GM12874 (cell line): Measurements from ENCODE around the gene CD300LG.

Source experiments
- TF ChIP-seq, protein P1 (sequence below): IDR thresholded peaks from 2 replicates; pipeline ENCODE4 v1.5.1; 2011; ENCODE audit warnings: low read depth, mild to moderate bottlenecking, control low read depth, low read length, moderate library complexity; ENCODE audit not compliant: insufficient read depth

Gene CD300LG

DNA sequence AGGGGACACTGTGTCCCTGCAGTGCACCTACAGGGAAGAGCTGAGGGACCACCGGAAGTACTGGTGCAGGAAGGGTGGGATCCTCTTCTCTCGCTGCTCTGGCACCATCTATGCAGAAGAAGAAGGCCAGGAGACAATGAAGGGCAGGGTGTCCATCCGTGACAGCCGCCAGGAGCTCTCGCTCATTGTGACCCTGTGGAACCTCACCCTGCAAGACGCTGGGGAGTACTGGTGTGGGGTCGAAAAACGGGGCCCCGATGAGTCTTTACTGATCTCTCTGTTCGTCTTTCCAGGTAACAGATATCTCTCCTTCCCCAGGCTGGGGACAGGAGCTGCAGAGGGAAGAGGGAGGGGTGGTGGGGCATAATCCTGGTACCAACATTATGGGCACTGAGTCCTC lies 1.6 kb downstream of the CD300LG start:
- TF ChIP-seq, protein P1, sequence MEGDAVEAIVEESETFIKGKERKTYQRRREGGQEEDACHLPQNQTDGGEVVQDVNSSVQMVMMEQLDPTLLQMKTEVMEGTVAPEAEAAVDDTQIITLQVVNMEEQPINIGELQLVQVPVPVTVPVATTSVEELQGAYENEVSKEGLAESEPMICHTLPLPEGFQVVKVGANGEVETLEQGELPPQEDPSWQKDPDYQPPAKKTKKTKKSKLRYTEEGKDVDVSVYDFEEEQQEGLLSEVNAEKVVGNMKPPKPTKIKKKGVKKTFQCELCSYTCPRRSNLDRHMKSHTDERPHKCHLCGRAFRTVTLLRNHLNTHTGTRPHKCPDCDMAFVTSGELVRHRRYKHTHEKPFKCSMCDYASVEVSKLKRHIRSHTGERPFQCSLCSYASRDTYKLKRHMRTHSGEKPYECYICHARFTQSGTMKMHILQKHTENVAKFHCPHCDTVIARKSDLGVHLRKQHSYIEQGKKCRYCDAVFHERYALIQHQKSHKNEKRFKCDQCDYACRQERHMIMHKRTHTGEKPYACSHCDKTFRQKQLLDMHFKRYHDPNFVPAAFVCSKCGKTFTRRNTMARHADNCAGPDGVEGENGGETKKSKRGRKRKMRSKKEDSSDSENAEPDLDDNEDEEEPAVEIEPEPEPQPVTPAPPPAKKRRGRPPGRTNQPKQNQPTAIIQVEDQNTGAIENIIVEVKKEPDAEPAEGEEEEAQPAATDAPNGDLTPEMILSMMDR = no peak

DNA sequence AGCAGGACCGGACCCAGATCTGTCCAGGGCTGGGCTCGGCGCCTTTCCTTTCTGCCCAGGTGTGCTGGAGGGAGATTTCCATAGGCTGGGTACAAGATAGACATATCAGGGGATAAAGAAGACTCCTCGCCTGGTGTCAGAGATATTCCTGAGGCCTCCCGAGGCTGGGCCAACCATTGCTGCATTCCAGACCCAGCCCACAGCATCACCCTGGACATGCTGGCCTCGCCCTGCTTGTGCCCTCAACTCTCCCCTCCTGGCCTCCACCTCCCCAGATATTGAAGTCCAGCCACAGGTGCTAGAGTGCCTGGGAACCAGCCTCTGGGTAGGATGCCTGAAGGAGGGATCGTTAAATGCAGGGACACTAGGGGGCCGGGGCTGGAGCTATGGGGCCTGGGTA lies 2.1 kb downstream of the CD300LG start:
- TF ChIP-seq, protein P1 = no peak

DNA sequence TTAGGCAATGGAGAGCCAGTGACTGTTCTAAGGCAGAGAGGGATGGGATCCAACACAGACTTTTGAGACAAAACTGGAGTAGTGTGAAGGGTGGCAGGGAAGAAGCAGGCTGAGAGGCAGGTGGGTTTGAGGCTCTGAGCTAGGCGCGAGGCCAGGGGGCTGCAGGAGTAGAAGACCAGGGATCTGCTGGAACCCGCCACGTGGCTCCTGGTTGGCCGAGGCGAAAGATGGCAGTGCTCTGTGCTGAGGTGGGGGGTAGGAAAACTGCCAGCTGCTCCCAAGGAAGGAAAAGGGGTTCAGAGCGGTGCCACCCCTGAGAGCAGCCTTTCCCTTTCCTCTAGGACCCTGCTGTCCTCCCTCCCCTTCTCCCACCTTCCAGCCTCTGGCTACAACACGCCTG lies 5.6 kb downstream of the CD300LG start:
- TF ChIP-seq, protein P1 = no peak

DNA sequence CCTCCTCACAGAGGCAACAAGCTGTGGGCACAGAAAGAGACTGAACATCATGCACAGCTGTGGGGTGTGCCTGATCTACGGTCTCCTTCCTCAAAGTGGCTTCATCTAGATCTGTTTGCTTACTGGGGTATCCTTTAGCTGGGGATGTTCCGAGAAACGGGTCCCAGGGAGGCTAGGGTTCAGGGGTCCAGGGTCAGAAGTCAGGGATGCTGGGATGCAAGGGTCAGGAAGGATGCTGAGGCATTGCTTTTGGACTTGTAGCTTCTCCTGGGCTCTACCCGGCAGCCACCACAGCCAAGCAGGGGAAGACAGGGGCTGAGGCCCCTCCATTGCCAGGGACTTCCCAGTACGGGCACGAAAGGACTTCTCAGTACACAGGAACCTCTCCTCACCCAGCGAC lies 6.6 kb downstream of the CD300LG start:
- TF ChIP-seq, protein P1 = no peak

DNA sequence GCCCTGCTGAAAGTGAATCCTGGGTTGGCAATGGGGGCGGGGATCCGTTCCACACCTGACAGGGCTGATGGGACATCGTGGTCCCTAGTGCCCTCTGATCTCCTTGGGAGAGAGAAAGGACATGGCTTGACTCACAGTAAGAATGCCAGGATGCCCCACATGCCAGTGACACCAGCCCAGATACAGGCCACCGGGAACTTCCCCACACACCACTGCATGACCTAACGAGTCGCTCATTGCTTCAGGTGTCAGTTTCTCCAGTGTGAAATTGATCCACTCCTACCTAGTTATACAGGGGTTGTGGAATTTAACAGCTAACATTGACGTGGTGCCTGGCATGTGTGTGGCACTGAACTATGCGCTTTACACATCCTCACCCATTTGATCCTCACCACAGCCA lies 7.5 kb downstream of the CD300LG start:
- TF ChIP-seq, protein P1 = no peak

DNA sequence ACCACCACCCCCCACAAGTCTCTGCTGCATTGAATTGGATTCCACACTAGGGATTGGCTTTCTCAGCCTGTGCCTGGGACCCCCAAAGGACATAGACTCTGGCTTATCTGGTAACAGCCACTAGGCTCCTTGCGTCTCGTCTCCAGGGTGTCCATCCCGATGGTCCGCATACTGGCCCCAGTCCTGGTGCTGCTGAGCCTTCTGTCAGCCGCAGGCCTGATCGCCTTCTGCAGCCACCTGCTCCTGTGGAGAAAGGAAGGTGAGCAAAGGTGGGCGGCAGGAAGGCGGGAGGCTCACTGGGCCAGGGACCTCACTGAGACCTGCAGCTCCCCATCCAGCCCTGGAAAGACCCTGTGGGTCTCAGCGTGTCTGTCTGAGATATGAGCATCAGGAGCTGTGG lies 8.1 kb downstream of the CD300LG start:
- TF ChIP-seq, protein P1 = no peak

DNA sequence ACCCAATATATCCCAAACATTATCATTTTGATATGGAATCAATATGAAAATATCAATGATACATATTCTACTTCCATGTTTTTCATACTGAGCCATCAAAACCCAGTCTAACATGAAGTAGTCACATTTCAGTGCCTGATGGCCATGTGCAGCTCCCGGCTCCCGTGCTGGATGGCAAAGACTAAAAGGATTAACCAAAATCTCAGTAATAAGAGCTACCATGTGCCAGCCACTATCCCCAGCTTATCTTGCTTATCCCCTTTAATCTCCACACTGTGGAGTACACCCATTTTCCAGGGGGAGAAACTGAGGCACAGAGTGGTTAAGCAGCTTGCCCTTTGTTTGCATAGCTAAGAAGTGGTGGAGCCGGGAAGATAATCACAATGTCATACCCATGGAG lies 9.2 kb downstream of the CD300LG start:
- TF ChIP-seq, protein P1 = no peak

DNA sequence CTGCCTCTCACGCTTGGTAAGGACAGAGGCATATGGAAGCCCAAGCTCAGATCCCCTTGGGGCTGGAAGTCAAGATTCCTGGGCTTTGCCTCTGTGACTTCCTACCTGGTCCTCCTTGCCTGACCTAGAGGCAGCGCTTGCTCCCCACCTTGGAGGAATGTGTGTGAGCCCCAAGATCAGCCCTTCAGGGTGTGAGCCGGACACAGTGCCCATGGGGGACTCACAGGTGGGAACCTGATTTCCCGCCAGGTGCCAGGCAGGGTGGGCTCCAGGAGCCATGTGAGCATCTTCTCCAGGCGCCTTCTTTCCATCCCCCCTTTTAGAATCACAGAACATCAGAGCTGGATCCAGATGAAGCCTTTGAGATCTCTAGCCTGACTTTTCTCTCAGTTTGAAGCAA lies 10.2 kb downstream of the CD300LG start:
- TF ChIP-seq, protein P1 = no peak
